ENCODE measurements around the gene TTC7B.

DNA sequence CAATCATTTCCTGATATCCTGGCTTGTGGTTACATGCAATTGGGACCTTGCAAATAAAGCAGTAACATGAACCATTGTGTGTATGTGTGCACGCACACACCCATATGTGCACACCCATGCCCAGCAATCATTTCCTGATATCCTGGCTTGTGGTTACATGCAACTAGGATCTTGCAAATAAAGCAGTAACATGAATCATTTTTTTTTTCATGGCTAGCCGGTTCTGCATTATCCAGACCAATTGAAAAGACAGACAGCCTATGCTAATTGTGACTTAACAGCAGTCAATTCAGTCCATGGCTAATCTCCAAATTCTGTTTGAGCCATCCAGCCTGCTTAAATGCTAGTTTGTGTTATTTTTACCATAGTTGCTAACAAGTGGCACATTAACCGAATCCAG, 134.3 kb downstream of the TTC7B start:
- no peak for TF ChIP-seq EZH2phosphoT487 (IDR thresholded peaks at IDR 0.05)
- no peak for TF ChIP-seq CTCF (IDR thresholded peaks at IDR 0.05)
- TF ChIP-seq EZH2 (IDR thresholded peaks at IDR 0.05), result no peak

All from neural progenitor cell (in vitro differentiated cells).